Skeletal muscle cell (primary cell): ENCODE results near the gene LEPROT.

ENCODE experiments used
- DNase-seq: peaks from one replicate; pipeline ENCODE4 v3.0.0-alpha.2; 2010; ENCODE audit warnings: low read depth
- H3K4me3 ChIP-seq: 2 replicates; pipeline ENCODE4 v1.5.1; 2011; ENCODE audit warnings: low read depth, mild to moderate bottlenecking, control low read depth, low read length, moderate library complexity

LEPROT gene

GRCh38 chr1:65469889-65470340 is 49.4 kb downstream of the LEPROT start:
- H3K4me3 ChIP-seq, result no peak overlapping the region
- peak; percentile 87 for DNase-seq

GRCh38 chr1:65470766-65471165 is 50.3 kb downstream of the LEPROT start:
- DNase-seq, result peak; percentile 74
- H3K4me3 ChIP-seq, result no peak overlapping the region

GRCh38 chr1:65471213-65471833 is 50.9 kb downstream of the LEPROT start:
- DNase-seq, result no peak
- no peak overlapping the region for H3K4me3 ChIP-seq

- no peak overlapping the region for H3K4me3 ChIP-seq
- DNase-seq, result no peak
Observed at GRCh38 chr1:65471861-65472332, 51.4 kb downstream of the LEPROT start.

GRCh38 chr1:65476327-65476726 is 55.9 kb downstream of the LEPROT start:
- H3K4me3 ChIP-seq, result no peak overlapping the region
- DNase-seq, result no peak

GRCh38 chr1:65477414-65478378 is 57.2 kb downstream of the LEPROT start:
- DNase-seq, result no peak
- H3K4me3 ChIP-seq, result no peak overlapping the region

GRCh38 chr1:65478379-65479026 is 58.0 kb downstream of the LEPROT start:
- DNase-seq, result no peak

GRCh38 chr1:65479554-65480204 is 59.2 kb downstream of the LEPROT start:
- H3K4me3 ChIP-seq, result no peak overlapping the region
- DNase-seq, result no peak

More at GRCh38 chr1:65478379-65479026, 58.0 kb downstream of the LEPROT start:
- H3K4me3 ChIP-seq, result no peak overlapping the region

- H3K4me3 ChIP-seq, result no peak overlapping the region
- DNase-seq, result no peak
Observed at GRCh38 chr1:65480684-65481405, 60.4 kb downstream of the LEPROT start.

GRCh38 chr1:65483993-65484754 is 63.7 kb downstream of the LEPROT start:
- no peak overlapping the region for H3K4me3 ChIP-seq
- no peak for DNase-seq
